ENCODE measurements around the gene KCNMB2. TPM values are rescaled to one million over a fixed set of nuclear protein-coding genes. Genes with fewer than 3 reads are reported as not detected.

KCNMB2 gene
- total RNA-seq, 4 donors from 2014 or later = 0.82 TPM; not detected in 3

GRCh38 chr3:178500631-178501030 is 35.6 kb upstream of the KCNMB2 start:
- Histone ChIP-seq H3K27me3 (no peaks in the 10 kb centered on the region), H3K27ac (no peak overlapping the region), H3K9me3 (no peaks in the 10 kb centered on the region), H3K36me3 (no peaks in the 10 kb centered on the region), H3K4me3 (no peak overlapping the region), H3K4me1 (peaks cover 0 to 5% (median 0%) of the 10 kb centered on the region in 4 donors)
- 87 to 100% methylated on average over 8 to 9 of the region's 9 CpGs for WGBS, 2 donors (ENCODE audit: low coverage in 1 of 2)
- intact Hi-C loops (cut with DNase I; ENCODE audit: low total_unique reads) = no loop called here
- no peak for TF ChIP-seq POLR2AphosphoS5 (IDR thresholded peaks at IDR 0.05)
- no peak for TF ChIP-seq CTCF (IDR thresholded peaks at IDR 0.05)
- TF ChIP-seq POLR2A (IDR thresholded peaks at IDR 0.05) = no peak
- TF ChIP-seq EP300 (IDR thresholded peaks at IDR 0.05; ENCODE audit: low read depth) = no peak
- no peak for DNase-seq
- in situ Hi-C loops (cut with MboI; ENCODE audit: low pct_ligation_motif_present in 1 of 4, low pct_unique_long_range_greater_than_20kb in 1 of 4, low sequenced_read_pairs in 3 of 4) = no loop called here

- 49 to 66% methylated on average over 2 of the region's 2 CpGs for WGBS, 2 donors (ENCODE audit: low coverage in 1 of 2)
- no peak for DNase-seq
- Histone ChIP-seq H3K4me1 (peaks cover 0 to 16% (median 0%) of the 10 kb centered on the region in 4 donors), H3K4me3 (no peak overlapping the region), H3K9me3 (no peaks in the 10 kb centered on the region), H3K27me3 (no peaks in the 10 kb centered on the region), H3K27ac (no peak overlapping the region), H3K36me3 (no peaks in the 10 kb centered on the region)
- in situ Hi-C loops (cut with MboI; ENCODE audit: low pct_ligation_motif_present in 1 of 4, low pct_unique_long_range_greater_than_20kb in 1 of 4, low sequenced_read_pairs in 3 of 4) = no loop called here
- intact Hi-C loops (cut with DNase I; ENCODE audit: low total_unique reads) = no loop called here
- TF ChIP-seq EP300 (IDR thresholded peaks at IDR 0.05; ENCODE audit: low read depth) = no peak
- no peak for TF ChIP-seq CTCF (IDR thresholded peaks at IDR 0.05)
- no peak for TF ChIP-seq POLR2A (IDR thresholded peaks at IDR 0.05)
- no peak for TF ChIP-seq POLR2AphosphoS5 (IDR thresholded peaks at IDR 0.05)
These were observed 32.1 kb upstream of the KCNMB2 start for GRCh38 chr3:178504128-178504527.

- H3K27me3 ChIP-seq = no peaks in the 10 kb centered on the region
- DNase-seq = no peak
- no peak overlapping the region for H3K4me3 ChIP-seq
- no peak overlapping the region for H3K27ac ChIP-seq
- TF ChIP-seq POLR2AphosphoS5 (IDR thresholded peaks at IDR 0.05) (no peak), POLR2A (IDR thresholded peaks at IDR 0.05) (no peak), EP300 (IDR thresholded peaks at IDR 0.05; ENCODE audit: low read depth) (no peak), CTCF (IDR thresholded peaks at IDR 0.05) (no peak)
- no peaks in the 10 kb centered on the region for H3K36me3 ChIP-seq
- no peaks in the 10 kb centered on the region for H3K9me3 ChIP-seq
- intact Hi-C loops (cut with DNase I; ENCODE audit: low total_unique reads) (no loop called here), in situ Hi-C loops (cut with MboI; ENCODE audit: low pct_ligation_motif_present in 1 of 4, low pct_unique_long_range_greater_than_20kb in 1 of 4, low sequenced_read_pairs in 3 of 4) (no loop called here)
- WGBS, 2 donors (ENCODE audit: low coverage in 1 of 2) = 85 to 96% methylated on average over 3 of the region's 3 CpGs
- peaks cover 0 to 16% (median 0%) of the 10 kb centered on the region in 4 donors for H3K4me1 ChIP-seq
These were observed 30.4 kb upstream of the KCNMB2 start for GRCh38 chr3:178505832-178506231.

GRCh38 chr3:178507507-178508442 is 28.5 kb upstream of the KCNMB2 start:
- no peak overlapping the region for H3K27ac ChIP-seq
- in situ Hi-C loops (cut with MboI; ENCODE audit: low pct_ligation_motif_present in 1 of 4, low pct_unique_long_range_greater_than_20kb in 1 of 4, low sequenced_read_pairs in 3 of 4) = no loop called here
- no peaks in the 10 kb centered on the region for H3K9me3 ChIP-seq
- peaks cover 0 to 16% (median 0%) of the 10 kb centered on the region in 4 donors for H3K4me1 ChIP-seq
- intact Hi-C loops (cut with DNase I; ENCODE audit: low total_unique reads) = no loop called here
- H3K4me3 ChIP-seq = no peak overlapping the region
- WGBS, 2 donors (ENCODE audit: low coverage in 1 of 2) = 60 to 72% methylated on average over 4 to 5 of the region's 5 CpGs
- H3K27me3 ChIP-seq = no peaks in the 10 kb centered on the region
- TF ChIP-seq POLR2A (IDR thresholded peaks at IDR 0.05) (no peak), CTCF (IDR thresholded peaks at IDR 0.05) (no peak), EP300 (IDR thresholded peaks at IDR 0.05; ENCODE audit: low read depth) (no peak), POLR2AphosphoS5 (IDR thresholded peaks at IDR 0.05) (no peak)
- no peak for DNase-seq
- no peaks in the 10 kb centered on the region for H3K36me3 ChIP-seq

Measured in transverse colon (tissue), 4 donors.